ENCODE data around the gene TEAD4.

Gene TEAD4

DNA sequence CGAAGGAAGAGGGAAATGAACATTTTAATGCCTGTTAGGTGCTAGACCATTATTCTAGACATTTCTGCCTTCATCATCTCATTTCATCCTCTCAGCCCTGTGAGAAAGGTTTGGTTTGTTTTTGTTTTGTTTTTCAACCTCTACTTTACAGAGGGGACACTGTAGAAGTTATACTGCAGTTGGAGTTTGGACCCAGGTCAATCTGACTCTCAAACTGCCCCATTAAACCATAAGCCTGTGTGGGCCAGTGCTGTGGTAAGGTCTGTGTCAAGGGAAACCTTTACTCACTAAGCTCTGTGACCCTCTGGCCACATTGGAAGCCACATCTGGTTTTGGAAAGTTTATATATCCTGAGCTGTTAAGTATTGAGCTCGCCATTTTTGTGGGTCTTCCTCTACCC lies 8.5 kb downstream of the TEAD4 start:
- no peak for DNase-seq (ENCODE audit: low read depth)
- TF ChIP-seq, protein P1, sequence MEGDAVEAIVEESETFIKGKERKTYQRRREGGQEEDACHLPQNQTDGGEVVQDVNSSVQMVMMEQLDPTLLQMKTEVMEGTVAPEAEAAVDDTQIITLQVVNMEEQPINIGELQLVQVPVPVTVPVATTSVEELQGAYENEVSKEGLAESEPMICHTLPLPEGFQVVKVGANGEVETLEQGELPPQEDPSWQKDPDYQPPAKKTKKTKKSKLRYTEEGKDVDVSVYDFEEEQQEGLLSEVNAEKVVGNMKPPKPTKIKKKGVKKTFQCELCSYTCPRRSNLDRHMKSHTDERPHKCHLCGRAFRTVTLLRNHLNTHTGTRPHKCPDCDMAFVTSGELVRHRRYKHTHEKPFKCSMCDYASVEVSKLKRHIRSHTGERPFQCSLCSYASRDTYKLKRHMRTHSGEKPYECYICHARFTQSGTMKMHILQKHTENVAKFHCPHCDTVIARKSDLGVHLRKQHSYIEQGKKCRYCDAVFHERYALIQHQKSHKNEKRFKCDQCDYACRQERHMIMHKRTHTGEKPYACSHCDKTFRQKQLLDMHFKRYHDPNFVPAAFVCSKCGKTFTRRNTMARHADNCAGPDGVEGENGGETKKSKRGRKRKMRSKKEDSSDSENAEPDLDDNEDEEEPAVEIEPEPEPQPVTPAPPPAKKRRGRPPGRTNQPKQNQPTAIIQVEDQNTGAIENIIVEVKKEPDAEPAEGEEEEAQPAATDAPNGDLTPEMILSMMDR (conservative IDR thresholded peaks at IDR 0.05; ENCODE audit: low read depth, low read length), result no peak
- H3K4me3 ChIP-seq (ENCODE audit: low read depth, low read length), result no peak overlapping the region

DNA sequence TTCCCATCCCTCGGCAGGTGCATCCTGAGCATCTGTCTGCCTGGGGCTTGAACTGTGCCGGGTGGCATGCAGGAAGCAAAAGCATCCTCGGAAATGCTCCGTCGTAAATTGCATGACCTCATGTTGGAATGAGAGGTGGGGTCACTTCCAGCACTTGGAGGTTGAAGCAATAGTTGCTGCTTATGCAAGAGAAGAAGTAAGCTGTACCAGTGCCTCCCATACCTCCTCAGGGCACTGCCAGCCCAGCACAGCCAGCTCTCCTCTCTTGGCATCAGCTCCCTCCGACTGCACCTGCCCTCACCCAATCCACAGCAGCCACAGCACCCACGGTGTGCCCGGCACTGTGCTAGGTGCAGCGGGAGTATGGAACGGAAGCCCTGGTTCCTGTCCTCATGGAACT lies 11.5 kb downstream of the TEAD4 start:
- no peak overlapping the region for H3K4me3 ChIP-seq (ENCODE audit: low read depth, low read length)
- TF ChIP-seq, protein P1 (conservative IDR thresholded peaks at IDR 0.05; ENCODE audit: low read depth, low read length), result no peak
- peak; percentile 6 for DNase-seq (ENCODE audit: low read depth)

DNA sequence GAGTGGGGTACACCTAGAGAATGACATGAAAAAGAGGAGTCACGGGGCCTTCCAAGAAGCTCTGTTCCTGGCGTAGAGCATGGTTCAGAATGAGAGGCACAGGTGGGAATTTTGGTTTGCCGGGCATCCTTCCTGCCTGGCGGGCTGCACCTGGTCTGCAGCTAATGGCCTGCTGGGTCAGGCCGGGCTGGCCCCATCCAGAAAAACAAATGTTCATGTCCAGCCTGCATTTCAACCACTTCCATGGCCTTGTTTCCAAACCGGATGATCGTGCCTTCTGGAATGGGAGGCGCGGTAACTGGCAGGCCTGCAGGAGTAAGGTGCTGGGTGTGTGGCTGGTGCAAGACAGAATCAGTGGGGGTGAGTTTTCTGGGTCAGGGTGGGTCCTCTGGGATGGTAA lies 14.4 kb downstream of the TEAD4 start:
- TF ChIP-seq, protein P1 (conservative IDR thresholded peaks at IDR 0.05; ENCODE audit: low read depth, low read length), result no peak
- no peak overlapping the region for H3K4me3 ChIP-seq (ENCODE audit: low read depth, low read length)
- DNase-seq (ENCODE audit: low read depth), result no peak

DNA sequence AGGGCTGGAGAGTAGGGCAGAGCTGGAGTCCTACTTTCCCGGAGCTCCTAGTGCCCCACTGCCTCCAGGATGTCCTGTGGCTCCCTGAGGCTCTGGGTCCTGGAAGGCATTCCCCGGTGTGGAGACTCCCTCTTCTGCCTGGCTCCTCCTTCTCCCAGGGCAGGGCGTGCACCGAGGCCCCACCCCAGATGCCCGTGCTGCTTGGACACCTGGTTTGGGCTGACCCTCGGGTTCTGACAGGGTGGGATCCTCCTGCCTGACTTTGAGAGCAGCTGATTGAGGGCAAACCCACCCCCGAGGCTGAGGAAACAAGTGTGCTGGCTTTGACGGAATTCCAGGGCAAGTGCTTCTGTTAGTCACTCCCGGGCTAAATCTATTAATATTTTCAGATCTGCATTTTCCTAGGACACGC lies 15.4 kb downstream of the TEAD4 start:
- H3K4me3 ChIP-seq (ENCODE audit: low read depth, low read length), result peak overlapping the region; percentile 16
- TF ChIP-seq, protein P1 (conservative IDR thresholded peaks at IDR 0.05; ENCODE audit: low read depth, low read length), result no peak
- peak; percentile 30 for DNase-seq (ENCODE audit: low read depth)

DNA sequence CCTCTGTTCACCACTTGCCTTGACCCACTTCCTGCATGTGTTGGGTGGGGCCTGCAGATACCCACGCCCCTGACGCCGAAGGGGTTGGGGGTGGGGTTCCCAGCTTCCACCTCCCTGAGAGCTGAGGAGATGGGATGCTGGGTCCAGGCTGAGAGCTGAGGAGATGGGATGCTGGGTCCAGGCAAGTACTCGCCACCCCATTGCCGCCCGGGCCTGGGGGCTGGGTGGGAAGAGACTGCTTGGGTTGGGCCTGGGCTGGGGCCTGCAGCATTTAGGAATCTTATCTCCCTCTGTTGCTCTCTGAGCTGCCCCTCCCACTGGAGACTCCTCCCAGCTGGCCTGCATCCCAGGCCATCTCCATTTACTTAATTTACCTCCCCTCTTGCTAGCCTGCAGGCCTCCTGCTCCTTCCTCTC lies 17.4 kb downstream of the TEAD4 start:
- no peak overlapping the region for H3K4me3 ChIP-seq (ENCODE audit: low read depth, low read length)
- DNase-seq (ENCODE audit: low read depth), result no peak
- TF ChIP-seq, protein P1 (conservative IDR thresholded peaks at IDR 0.05; ENCODE audit: low read depth, low read length), result no peak

DNA sequence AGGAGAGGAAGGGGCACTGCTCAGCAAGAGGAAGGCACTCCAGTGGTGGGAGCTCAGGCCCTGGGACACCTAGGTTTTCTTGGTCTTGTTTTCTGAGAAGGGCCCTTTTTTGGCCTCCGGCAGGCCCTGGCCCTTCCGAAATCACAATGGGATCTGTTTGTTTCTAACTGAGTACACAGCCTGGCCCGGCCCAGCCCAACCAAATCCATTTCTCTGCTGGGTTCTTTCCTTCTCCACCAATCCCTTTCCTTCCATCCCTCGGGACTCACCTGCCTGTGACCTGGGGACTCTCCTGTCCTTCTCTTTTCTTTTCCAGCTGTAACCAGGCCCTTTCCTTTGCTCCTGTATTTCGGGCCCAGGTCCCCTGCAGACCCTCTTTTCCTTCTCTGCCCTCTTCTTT lies 18.6 kb downstream of the TEAD4 start:
- DNase-seq (ENCODE audit: low read depth), result no peak
- no peak overlapping the region for H3K4me3 ChIP-seq (ENCODE audit: low read depth, low read length)
- TF ChIP-seq, protein P1 (conservative IDR thresholded peaks at IDR 0.05; ENCODE audit: low read depth, low read length), result no peak

DNA sequence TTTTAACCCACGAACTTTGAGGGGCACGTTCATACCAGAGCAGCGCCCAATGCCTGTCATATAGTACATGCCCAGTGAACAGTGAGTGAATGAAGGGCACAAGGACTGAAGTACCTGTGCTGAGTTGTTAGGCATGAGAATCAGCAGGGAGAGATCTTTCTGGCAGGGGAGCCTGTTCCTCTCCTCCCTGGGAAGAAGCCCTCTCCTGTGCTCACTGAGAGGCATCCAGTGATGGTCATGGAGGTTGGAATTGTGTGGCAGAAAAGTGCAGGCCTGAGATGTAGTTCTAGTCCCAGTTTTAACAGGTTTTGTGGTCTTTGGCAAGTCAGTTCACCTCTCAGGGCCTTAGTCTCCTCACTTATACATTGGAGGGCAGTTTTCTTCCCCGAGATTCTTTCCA lies 20.6 kb downstream of the TEAD4 start:
- DNase-seq (ENCODE audit: low read depth), result no peak
- no peak overlapping the region for H3K4me3 ChIP-seq (ENCODE audit: low read depth, low read length)
- TF ChIP-seq, protein P1 (conservative IDR thresholded peaks at IDR 0.05; ENCODE audit: low read depth, low read length), result no peak

Data from choroid plexus epithelial cell (primary cell).